ENCODE data around the gene AFTPH. TPM values are rescaled to one million over a fixed set of nuclear protein-coding genes. Genes with fewer than 3 reads are reported as not detected.

AFTPH gene
- total RNA-seq, 4 donors from 2014 or later, result 49.1 to 64.3 (median 57.1) TPM

DNA sequence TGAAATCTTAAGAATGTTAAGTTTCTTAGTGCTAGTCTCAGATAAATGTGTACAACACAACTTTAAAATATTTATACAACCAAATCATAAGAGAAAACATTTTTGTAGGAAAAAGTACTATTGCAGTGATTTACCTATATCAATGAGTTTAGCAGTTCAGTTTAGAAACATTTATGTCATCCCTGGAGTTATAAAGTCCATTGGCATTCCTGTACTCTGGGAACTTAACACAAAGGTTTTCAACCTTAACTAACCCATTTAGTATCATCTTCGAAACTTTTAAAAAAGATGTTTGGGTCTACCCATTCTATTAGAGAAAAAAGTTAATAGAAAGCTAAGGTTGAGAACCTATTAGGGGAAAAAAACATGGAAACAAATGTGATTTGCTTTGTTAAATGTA, 10.9 kb downstream of the AFTPH start:
- H3K4me1 ChIP-seq, result peaks cover 4% of the 10 kb centered on the region
- 96% methylated on average over 1 of the region's 1 CpG for WGBS

DNA sequence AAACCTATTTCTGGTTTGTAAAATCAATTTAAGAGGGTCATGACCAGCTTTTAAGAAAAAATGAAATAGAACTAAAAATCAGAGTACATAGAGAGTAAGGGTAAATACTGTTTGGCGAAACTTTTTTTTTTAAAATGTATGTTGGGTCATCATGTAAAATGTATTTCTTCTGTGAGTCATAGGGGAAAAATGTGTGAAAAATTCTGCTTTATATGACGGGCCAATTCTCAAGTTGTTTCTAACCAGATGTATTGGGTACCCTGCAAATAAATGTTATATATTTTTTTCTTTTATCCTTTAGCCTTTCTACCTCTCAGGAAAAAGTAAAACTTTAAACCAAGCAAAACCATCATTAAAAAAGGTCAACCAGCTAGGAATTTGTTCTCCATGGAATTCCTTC, 13.9 kb downstream of the AFTPH start:
- Histone ChIP-seq H3K27me3 (no peaks in the 10 kb centered on the region), H3K9me3 (no peaks in the 10 kb centered on the region), H3K4me3 (no peak overlapping the region), H3K27ac (no peak overlapping the region), H3K4me1 (peaks cover 3% of the 10 kb centered on the region), H3K36me3 (no peaks in the 10 kb centered on the region)
- WGBS, result 85% methylated on average over 2 of the region's 2 CpGs
- DNase-seq (ENCODE audit: low spot score in 2 of 2), result no peak
- TF ChIP-seq EP300 (IDR thresholded peaks at IDR 0.05), result no peak
- TF ChIP-seq, protein P1, sequence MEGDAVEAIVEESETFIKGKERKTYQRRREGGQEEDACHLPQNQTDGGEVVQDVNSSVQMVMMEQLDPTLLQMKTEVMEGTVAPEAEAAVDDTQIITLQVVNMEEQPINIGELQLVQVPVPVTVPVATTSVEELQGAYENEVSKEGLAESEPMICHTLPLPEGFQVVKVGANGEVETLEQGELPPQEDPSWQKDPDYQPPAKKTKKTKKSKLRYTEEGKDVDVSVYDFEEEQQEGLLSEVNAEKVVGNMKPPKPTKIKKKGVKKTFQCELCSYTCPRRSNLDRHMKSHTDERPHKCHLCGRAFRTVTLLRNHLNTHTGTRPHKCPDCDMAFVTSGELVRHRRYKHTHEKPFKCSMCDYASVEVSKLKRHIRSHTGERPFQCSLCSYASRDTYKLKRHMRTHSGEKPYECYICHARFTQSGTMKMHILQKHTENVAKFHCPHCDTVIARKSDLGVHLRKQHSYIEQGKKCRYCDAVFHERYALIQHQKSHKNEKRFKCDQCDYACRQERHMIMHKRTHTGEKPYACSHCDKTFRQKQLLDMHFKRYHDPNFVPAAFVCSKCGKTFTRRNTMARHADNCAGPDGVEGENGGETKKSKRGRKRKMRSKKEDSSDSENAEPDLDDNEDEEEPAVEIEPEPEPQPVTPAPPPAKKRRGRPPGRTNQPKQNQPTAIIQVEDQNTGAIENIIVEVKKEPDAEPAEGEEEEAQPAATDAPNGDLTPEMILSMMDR (IDR thresholded peaks at IDR 0.05), result no peak
- no peak for TF ChIP-seq POLR2AphosphoS5 (IDR thresholded peaks at IDR 0.05)
- no peak for TF ChIP-seq POLR2A (IDR thresholded peaks at IDR 0.05)

More for the DNA sequence above, 10.9 kb downstream of the AFTPH start:
- Histone ChIP-seq H3K27ac (no peak overlapping the region), H3K9me3 (no peaks in the 10 kb centered on the region), H3K4me3 (no peak overlapping the region), H3K27me3 (no peaks in the 10 kb centered on the region), H3K36me3 (no peaks in the 10 kb centered on the region)
- no peak for DNase-seq (ENCODE audit: low spot score in 2 of 2)
- TF ChIP-seq POLR2AphosphoS5 (IDR thresholded peaks at IDR 0.05) (no peak), POLR2A (IDR thresholded peaks at IDR 0.05) (no peak), EP300 (IDR thresholded peaks at IDR 0.05) (no peak)
- TF ChIP-seq, protein P1 (IDR thresholded peaks at IDR 0.05), result no peak

DNA sequence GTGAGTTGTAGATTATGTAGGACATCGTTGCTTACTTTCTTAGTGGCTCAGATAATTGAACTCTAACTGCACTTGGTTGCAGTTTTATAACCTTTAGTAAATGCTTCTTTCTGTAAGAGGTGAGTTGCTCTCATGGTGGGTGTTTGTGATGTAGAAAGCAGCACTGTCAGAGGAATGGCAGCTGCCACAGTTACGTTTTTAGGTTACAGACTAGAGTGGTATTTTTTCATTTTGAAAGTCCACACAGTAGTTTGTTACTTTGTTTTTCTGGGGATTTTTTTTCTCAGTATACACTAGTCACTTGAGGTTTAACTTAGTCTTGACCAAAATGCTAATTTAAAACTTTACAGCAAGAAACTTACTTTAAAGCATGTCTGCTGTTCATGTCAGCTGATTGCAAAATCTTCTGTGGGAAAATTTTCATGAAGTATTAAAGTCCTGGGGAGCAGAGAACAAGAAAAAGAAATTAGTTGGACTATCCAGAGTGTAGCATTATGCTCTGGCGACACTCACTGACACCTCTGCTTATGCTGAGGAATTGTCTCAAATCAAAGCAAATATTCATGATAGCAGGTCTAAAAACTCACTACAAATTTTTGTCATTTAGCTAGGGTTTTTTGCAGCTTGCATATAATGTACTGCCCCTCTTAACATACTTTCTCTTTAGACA, 14.8 kb downstream of the AFTPH start:
- peaks cover under 1% of the 10 kb centered on the region for H3K4me1 ChIP-seq
- no peak overlapping the region for H3K4me3 ChIP-seq
- WGBS, result 70% methylated on average over 3 of the region's 3 CpGs
- H3K27me3 ChIP-seq, result no peaks in the 10 kb centered on the region
- H3K27ac ChIP-seq, result no peak overlapping the region
- DNase-seq (ENCODE audit: low spot score in 2 of 2), result no peak
- TF ChIP-seq, protein P1 (IDR thresholded peaks at IDR 0.05), result no peak
- no peak for TF ChIP-seq EP300 (IDR thresholded peaks at IDR 0.05)
- TF ChIP-seq POLR2AphosphoS5 (IDR thresholded peaks at IDR 0.05), result no peak
- no peak for TF ChIP-seq POLR2A (IDR thresholded peaks at IDR 0.05)
- H3K9me3 ChIP-seq, result no peaks in the 10 kb centered on the region
- H3K36me3 ChIP-seq, result no peaks in the 10 kb centered on the region

DNA sequence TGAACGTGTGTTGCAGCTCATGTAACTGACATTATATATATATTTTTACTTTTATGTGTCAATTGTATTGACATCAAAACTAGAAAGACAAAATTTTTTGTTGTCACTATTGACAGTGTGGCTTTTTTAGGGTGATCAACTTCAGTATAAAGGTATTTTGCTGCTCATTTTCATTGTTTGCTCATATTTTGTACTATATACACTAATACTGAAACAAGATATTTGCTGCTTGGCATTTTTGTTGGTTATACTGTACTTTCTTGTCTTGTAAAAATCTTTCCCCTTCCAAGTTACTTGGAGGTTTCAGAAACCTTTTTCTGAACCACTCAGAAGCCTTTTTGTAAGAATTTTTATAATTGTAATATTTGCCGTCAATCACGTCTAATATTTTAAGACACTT, 16.5 kb downstream of the AFTPH start:
- H3K9me3 ChIP-seq, result no peaks in the 10 kb centered on the region

DNA sequence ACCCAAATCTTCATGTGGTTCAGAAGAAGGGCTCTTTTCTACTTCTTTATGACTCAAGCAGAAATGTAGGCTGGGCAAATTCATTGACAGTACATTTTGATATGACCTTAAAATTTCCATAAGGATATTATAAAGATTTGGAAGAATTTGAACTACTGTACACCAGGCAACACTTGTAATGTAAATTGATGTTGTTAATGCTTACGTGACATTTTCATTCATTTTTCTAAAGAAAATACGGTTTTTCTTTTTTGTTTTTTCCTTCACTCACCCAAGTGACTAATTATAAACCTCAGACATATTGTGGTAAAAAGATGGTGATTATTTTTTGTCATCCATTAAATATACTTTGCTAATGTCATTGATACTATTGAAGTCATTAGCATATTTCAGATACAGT, 17.4 kb downstream of the AFTPH start:
- no peaks in the 10 kb centered on the region for H3K27me3 ChIP-seq
- no peak overlapping the region for H3K4me3 ChIP-seq
- H3K9me3 ChIP-seq, result no peaks in the 10 kb centered on the region
- 97% methylated on average over 2 of the region's 2 CpGs for whole genome bisulfite sequencing
- DNase-seq (ENCODE audit: low spot score in 2 of 2), result no peak
- H3K4me1 ChIP-seq, result no peaks in the 10 kb centered on the region
- no peak overlapping the region for H3K27ac ChIP-seq
- no peaks in the 10 kb centered on the region for H3K36me3 ChIP-seq
- no peak for TF ChIP-seq EP300 (IDR thresholded peaks at IDR 0.05)

More for the DNA sequence above, 16.5 kb downstream of the AFTPH start:
- H3K36me3 ChIP-seq, result no peaks in the 10 kb centered on the region
- TF ChIP-seq EP300 (IDR thresholded peaks at IDR 0.05) (no peak), POLR2AphosphoS5 (IDR thresholded peaks at IDR 0.05) (no peak), POLR2A (IDR thresholded peaks at IDR 0.05) (no peak)
- TF ChIP-seq, protein P1 (IDR thresholded peaks at IDR 0.05), result no peak
- no peak for DNase-seq (ENCODE audit: low spot score in 2 of 2)
- H3K27ac ChIP-seq, result no peak overlapping the region
- no peaks in the 10 kb centered on the region for H3K27me3 ChIP-seq
- H3K4me1 ChIP-seq, result no peaks in the 10 kb centered on the region
- no peak overlapping the region for H3K4me3 ChIP-seq
- 92% methylated on average over 3 of the region's 3 CpGs for WGBS
